Spleen (tissue), 11 donors: ENCODE data around the gene TSPAN8. TPM values are rescaled to one million over a fixed set of nuclear protein-coding genes. Genes with fewer than 3 reads are reported as not detected.

Source experiments
- DNase-seq: peaks from one replicate; pipeline ENCODE4 v3.0.0-alpha.2; 2020
- H3K27ac ChIP-seq, 8 donors: fragments of 200-600 bp; sonication (generic) in 7 of 8; 1 replicate in 4 of 8; 2 replicates in 4 of 8; pipeline versions ENCODE4 v1.5.0 to v1.8.0; 2016 to 2021; ENCODE audit warnings: inconsistent platforms in 4 of 8, mild to moderate bottlenecking in 4 of 8, moderate library complexity in 1 of 8
- H3K27me3 ChIP-seq, 7 donors: fragments of 200-600 bp; sonication (generic) in 6 of 7; replicated peaks in 1 of 7; 1 replicate in 4 of 7; 2 replicates in 3 of 7; pipeline versions ENCODE4 v1.5.0 to v1.8.0; 2016 to 2021; ENCODE audit warnings: inconsistent platforms in 3 of 7, mild to moderate bottlenecking in 1 of 7
- H3K36me3 ChIP-seq, 6 donors: fragments of 200-600 bp; sonication (generic) in 5 of 6; 1 replicate in 4 of 6; 2 replicates in 2 of 6; pipeline versions ENCODE4 v1.5.0 to v1.8.0; 2016 to 2021; ENCODE audit warnings: inconsistent platforms in 2 of 6
- H3K4me1 ChIP-seq, 6 donors: fragments of 200-600 bp; sonication (generic) in 5 of 6; 1 replicate in 3 of 6; 2 replicates in 3 of 6; pipeline versions ENCODE4 v1.5.0 to v1.8.0; 2016 to 2021; ENCODE audit warnings: inconsistent platforms in 3 of 6
- H3K4me3 ChIP-seq, 8 donors: fragments of 200-600 bp; sonication (generic) in 7 of 8; 1 replicate in 4 of 8; 2 replicates in 4 of 8; pipeline versions ENCODE4 v1.5.0 to v1.8.0; 2016 to 2021; ENCODE audit warnings: inconsistent platforms in 4 of 8, mild to moderate bottlenecking in 4 of 8, moderate library complexity in 2 of 8
- H3K9me3 ChIP-seq, 8 donors: fragments of 200-600 bp; sonication (generic) in 7 of 8; 1 replicate in 4 of 8; 2 replicates in 4 of 8; pipeline versions ENCODE4 v1.5.0 to v1.8.0; 2016 to 2021; ENCODE audit warnings: inconsistent platforms in 4 of 8
- POLR2A ChIP-seq, 3 donors: fragments of 450-650 bp; IDR thresholded peaks; one replicate each; pipeline ENCODE4 v1.5.1; 2017; ENCODE audit warnings: antibody characterized with exemption in 3 of 3, mild to moderate bottlenecking in 1 of 3
- POLR2AphosphoS5 ChIP-seq, 3 donors: sonication (generic); formaldehyde crosslinking; IDR thresholded peaks; one replicate each; pipeline ENCODE4 v1.5.1; 2017; ENCODE audit warnings: antibody characterized with exemption in 3 of 3
- WGBS, 5 donors: extraction: QIAGEN DNeasy Blood & Tissue Kit in 3 of 5; methylation state at CpG; one replicate each; pipeline versions ENCODE4 v1.1.5 to v1.1.7; 2013 to 2018; 5-methylcytosine and 5-hydroxymethylcytosine counted together
- intact Hi-C: fragments of 100-400 bp; cut with DNase I; formaldehyde crosslinking; loops from one replicate; pipeline ENCODE4 v1.15.0; 2023; ENCODE audit warnings: low total_unique reads
- polyA plus RNA-seq, 3 donors: library from polyadenylated mRNA; stranded (reverse); fragments of 200-250 nt; gene quantifications; one replicate each; pipeline ENCODE4 v1.2.1, GENCODE V29; 2013
- total RNA-seq, 7 donors: library from RNA; depleted of rRNA in 3 of 7; stranded (reverse); fragments of >200 nt in 3 of 7; fragmentation: NEBNext Ultra II Directional in 4 of 7; extraction: Animal tissue kit (Norgen Biotek cat#: 25700) in 4 of 7; gene quantifications; one replicate each; pipeline versions ENCODE4 v1.1.0 to v1.2.1, GENCODE V29; 2016 to 2021
- TF ChIP-seq, protein P1 (sequence below), 11 experiments: fragments of 200-600 bp in 7 of 11; fragments of 450-650 bp in 4 of 11; sonication (generic) in 4 of 11; IDR thresholded peaks in 8 of 11; conservative IDR thresholded peaks in 3 of 11; 1 replicate in 7 of 11; 2 replicates in 4 of 11; pipeline versions ENCODE4 v1.4.0 to v1.8.0; 2016 to 2021; ENCODE audit warnings: antibody characterized with exemption in 11 of 11, inconsistent platforms in 4 of 11, mild to moderate bottlenecking in 1 of 11
- donor health status: healthy with polysubstance abuse.
- donor health status: DM: no; HTN: no; CAD: no; lungs with moderate emphysema.
- donor health status: DM: no; HTN: no; CAD: no.
- donor health status: Bipolar disorder and iron deficiency.
- donor health status: healthy.
- donor health status: DM: no; HTN: no; CAD: no.
- donor health status: DM: yes; HTN: yes; CAD: no.

The TSPAN8 gene
- total and polyA plus RNA-seq, 10 donors: 0.21 to 2.5 (median 0.34) TPM; not detected in 6

DNA sequence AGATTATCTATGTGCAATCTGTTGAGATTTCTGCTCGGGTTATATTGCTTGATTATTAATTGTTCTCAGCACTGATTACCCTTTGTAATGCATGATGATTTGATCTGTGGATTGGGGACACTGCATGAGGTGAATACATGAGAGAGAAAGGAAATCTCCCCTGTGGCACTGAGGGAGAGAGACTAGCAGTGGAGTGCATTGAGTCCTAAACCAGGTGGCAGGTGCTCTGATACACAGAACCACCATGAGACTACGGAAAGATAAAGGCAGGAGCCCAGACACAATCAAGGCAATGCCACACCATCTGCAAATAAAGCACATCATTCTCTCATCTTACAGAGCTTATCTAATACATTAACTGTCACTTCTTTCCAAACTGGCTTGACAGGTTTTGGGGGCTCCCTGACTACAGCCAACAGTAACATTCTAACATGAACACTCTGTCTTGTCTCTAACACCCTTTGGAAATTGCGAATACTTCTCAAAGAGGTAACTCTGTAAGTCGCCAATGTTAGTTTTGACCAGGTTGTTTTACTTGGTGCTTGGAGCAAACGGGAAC is 37.6 kb upstream of the TSPAN8 start:
- Histone ChIP-seq H3K9me3 (no peaks in the 10 kb centered on the region), H3K27ac (no peak overlapping the region), H3K4me1 (no peaks in the 10 kb centered on the region), H3K27me3 (peaks cover 0 to 4% (median 0%) of the 10 kb centered on the region in 7 donors), H3K4me3 (no peak overlapping the region), H3K36me3 (no peaks in the 10 kb centered on the region)
- 73 to 84% (median 78%) methylated on average over 5 of the region's 5 CpGs for WGBS, 5 donors
- no peak for TF ChIP-seq POLR2A (IDR thresholded peaks at IDR 0.05)
- TF ChIP-seq, protein P1, sequence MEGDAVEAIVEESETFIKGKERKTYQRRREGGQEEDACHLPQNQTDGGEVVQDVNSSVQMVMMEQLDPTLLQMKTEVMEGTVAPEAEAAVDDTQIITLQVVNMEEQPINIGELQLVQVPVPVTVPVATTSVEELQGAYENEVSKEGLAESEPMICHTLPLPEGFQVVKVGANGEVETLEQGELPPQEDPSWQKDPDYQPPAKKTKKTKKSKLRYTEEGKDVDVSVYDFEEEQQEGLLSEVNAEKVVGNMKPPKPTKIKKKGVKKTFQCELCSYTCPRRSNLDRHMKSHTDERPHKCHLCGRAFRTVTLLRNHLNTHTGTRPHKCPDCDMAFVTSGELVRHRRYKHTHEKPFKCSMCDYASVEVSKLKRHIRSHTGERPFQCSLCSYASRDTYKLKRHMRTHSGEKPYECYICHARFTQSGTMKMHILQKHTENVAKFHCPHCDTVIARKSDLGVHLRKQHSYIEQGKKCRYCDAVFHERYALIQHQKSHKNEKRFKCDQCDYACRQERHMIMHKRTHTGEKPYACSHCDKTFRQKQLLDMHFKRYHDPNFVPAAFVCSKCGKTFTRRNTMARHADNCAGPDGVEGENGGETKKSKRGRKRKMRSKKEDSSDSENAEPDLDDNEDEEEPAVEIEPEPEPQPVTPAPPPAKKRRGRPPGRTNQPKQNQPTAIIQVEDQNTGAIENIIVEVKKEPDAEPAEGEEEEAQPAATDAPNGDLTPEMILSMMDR (IDR thresholded peaks at IDR 0.05 in 8 of 11, conservative IDR thresholded peaks at IDR 0.05 in 3 of 11): no peak
- no peak for TF ChIP-seq POLR2AphosphoS5 (IDR thresholded peaks at IDR 0.05)
- no peak for DNase-seq
- intact Hi-C loops: no loop called here

DNA sequence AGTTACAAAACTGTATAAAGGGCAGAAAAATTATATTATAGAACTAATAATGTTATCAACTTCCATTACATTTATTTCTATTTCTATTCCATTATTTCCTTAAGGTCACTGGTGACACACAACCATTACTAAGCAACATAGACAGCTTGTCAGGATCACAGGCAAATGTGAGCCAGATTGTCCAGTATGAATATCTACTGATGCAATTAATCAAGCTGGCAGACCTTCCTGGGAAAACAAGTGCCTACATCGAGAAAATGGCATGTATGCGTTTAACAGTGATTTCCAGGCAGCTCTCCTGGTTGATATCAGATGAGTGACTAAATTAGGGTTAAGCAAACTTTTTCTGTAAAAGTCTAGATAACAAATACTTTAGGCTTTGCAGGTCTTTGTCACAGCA is 36.9 kb upstream of the TSPAN8 start:
- 68 to 97% (median 81%) methylated on average over 2 of the region's 2 CpGs for WGBS, 5 donors
- DNase-seq: no peak
- Histone ChIP-seq H3K4me1 (no peaks in the 10 kb centered on the region), H3K36me3 (no peaks in the 10 kb centered on the region), H3K27me3 (peaks cover 0 to 4% (median 0%) of the 10 kb centered on the region in 7 donors), H3K4me3 (no peak overlapping the region), H3K9me3 (no peaks in the 10 kb centered on the region), H3K27ac (no peak overlapping the region)
- intact Hi-C loops: no loop called here
- TF ChIP-seq, protein P1 (IDR thresholded peaks at IDR 0.05 in 8 of 11, conservative IDR thresholded peaks at IDR 0.05 in 3 of 11): no peak
- TF ChIP-seq POLR2AphosphoS5 (IDR thresholded peaks at IDR 0.05) (no peak), POLR2A (IDR thresholded peaks at IDR 0.05) (no peak)

DNA sequence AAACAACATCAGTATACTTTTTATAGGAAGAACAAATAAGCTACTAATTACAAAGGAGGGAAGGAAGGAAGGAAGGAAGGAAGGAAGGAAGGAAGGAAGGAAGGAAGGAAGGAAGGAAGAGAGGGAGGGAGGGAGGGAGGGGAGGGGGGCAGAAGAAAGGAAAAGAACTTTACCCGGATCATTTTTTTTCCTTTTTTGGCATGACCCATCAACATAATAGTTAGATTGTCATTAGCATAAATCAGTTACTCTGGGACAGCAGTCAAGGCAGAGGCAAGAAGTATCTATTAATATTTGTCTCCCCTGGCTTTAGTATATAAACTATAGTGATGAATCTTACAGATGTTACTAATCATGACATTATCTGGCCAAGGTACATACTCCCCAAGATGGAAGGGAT is 35.2 kb upstream of the TSPAN8 start:
- Histone ChIP-seq H3K27ac (no peak overlapping the region), H3K36me3 (no peaks in the 10 kb centered on the region), H3K27me3 (no peaks in the 10 kb centered on the region), H3K9me3 (peaks cover 0 to 7% (median 0%) of the 10 kb centered on the region in 8 donors), H3K4me1 (no peaks in the 10 kb centered on the region), H3K4me3 (no peak overlapping the region)
- no peak for TF ChIP-seq POLR2A (IDR thresholded peaks at IDR 0.05)
- TF ChIP-seq, protein P1 (IDR thresholded peaks at IDR 0.05 in 8 of 11, conservative IDR thresholded peaks at IDR 0.05 in 3 of 11): no peak
- TF ChIP-seq POLR2AphosphoS5 (IDR thresholded peaks at IDR 0.05): no peak
- intact Hi-C loops: no loop called here
- WGBS, 5 donors: 58 to 94% (median 76%) methylated on average over 1 of the region's 1 CpG
- DNase-seq: no peak

DNA sequence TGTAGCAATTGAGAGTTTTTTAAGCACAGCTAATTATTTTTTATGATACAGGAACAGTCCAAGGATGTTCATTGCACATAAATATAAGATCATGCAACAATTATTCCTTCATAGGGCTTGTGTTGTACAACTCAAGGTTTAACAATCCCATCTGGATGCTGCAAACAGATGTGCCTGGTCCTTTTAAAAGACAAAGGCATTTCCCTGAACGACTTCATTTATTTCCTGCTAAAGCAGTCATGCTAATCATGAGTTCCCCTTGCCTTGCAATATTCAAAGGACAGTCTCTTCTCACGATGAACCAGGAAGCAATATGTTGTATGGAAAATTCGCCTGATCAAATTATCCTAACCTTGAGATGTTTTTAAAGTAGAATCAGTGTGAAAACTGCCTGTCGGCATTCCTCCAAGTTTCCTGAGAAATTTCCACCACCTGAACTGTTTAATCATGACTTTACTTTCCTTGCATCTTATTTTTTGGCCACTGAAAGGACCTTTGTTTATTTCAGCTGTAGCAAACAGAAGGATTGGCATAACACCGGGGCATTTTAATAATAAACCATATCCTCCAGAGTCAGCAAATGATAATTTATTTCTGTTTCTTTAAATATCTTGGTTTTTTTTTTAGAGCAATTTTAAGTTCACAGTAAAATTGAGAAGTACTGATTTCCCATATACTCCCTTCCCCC is 33.9 kb upstream of the TSPAN8 start:
- intact Hi-C loops: no loop called here
- TF ChIP-seq POLR2AphosphoS5 (IDR thresholded peaks at IDR 0.05): no peak
- TF ChIP-seq, protein P1 (IDR thresholded peaks at IDR 0.05 in 8 of 11, conservative IDR thresholded peaks at IDR 0.05 in 3 of 11): no peak
- TF ChIP-seq POLR2A (IDR thresholded peaks at IDR 0.05): no peak
- WGBS, 5 donors: 54 to 64% (median 55%) methylated on average over 5 of the region's 5 CpGs

More for the DNA sequence above, 33.9 kb upstream of the TSPAN8 start:
- Histone ChIP-seq H3K9me3 (peaks cover 0 to 7% (median 0%) of the 10 kb centered on the region in 8 donors), H3K4me1 (no peaks in the 10 kb centered on the region), H3K27me3 (no peaks in the 10 kb centered on the region), H3K27ac (no peak overlapping the region), H3K4me3 (no peak overlapping the region), H3K36me3 (no peaks in the 10 kb centered on the region)
- no peak for DNase-seq
